GM12891 (cell line): Measurements from ENCODE around the gene COL1A1.

Source experiments
- DNase-seq: peaks from one replicate; pipeline ENCODE4 v3.0.0; 2011; ENCODE audit warnings: low spot score; ENCODE audit not compliant: insufficient read length
- FAIRE-seq: peaks from 2 replicates; lab custom pipeline; 2011; peaks lifted over from hg19 to GRCh38; lab: Jason Lieb, UNC
- PAX5 ChIP-seq: IDR thresholded peaks from 2 replicates; pipeline ENCODE4 v1.6.1; 2011; ENCODE audit warnings: low read length, moderate library complexity, mild to moderate bottlenecking; ENCODE audit not compliant: insufficient read depth, severe bottlenecking
- POLR2A ChIP-seq: IDR thresholded peaks from 2 replicates; pipeline ENCODE4 v1.6.1; 2011; ENCODE audit warnings: low read depth, low read length, control low read depth
- POLR2AphosphoS5 ChIP-seq: IDR thresholded peaks from 2 replicates; pipeline ENCODE4 v1.6.1; 2011; ENCODE audit warnings: low read depth, low read length, control low read depth
- POU2F2 ChIP-seq: IDR thresholded peaks from 2 replicates; pipeline ENCODE4 v1.6.1; 2011; ENCODE audit warnings: low read depth, mild to moderate bottlenecking, control low read depth, low read length, moderate library complexity
- SPI1 ChIP-seq: IDR thresholded peaks from 2 replicates; pipeline ENCODE4 v1.6.1; 2011; ENCODE audit warnings: low read depth, low read length, control low read depth
- TAF1 ChIP-seq: IDR thresholded peaks from 2 replicates; pipeline ENCODE4 v1.6.1; 2011; ENCODE audit warnings: low read depth, low read length, control low read depth

The COL1A1 gene

GRCh38 chr17:50172130-50172529 is 29.3 kb downstream of the COL1A1 start:
- TF ChIP-seq TAF1 = no peak
- no peak for TF ChIP-seq SPI1
- no peak for TF ChIP-seq POLR2A
- no peak for DNase-seq
- FAIRE-seq = no peak

DNA sequence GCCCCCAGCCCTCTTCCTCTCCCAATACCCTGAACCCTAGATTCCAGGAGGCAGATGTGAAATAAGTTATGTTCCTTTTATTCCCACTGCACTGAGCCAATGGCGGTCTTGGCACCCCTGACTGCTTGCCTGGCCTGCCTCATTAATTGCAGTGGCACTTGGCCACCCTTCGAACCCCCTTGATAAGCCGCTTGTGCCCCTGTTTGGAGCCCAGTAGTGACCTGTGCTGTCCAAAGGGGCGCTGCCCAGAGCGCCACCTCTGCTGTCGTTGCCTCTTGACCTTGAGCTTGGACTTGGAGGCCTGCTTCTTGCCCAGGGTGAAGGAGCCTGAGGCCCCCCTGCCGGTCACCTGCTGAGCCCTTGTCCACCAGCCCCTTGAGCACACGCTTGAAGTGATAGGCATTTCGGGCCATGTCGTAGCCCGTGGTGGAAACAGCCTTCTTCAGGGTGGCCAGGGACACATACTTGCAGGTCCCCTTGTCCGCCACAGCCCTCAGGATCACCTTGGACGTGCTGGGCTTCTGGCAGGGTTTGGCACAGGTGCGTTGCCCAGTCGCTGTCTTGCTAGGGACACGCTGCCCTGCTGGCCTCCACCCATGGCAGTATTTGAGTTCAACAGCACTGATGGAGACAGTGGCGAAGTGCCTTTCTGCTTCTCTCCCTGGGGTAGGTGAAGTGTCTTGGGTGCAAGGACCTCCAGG is 29.9 kb downstream of the COL1A1 start:
- TF ChIP-seq TAF1 (no peak), SPI1 (no peak), POLR2A (no peak), PAX5 (no peak), POLR2AphosphoS5 (no peak), POU2F2 (no peak)
- DNase-seq (no peak), FAIRE-seq (no peak)

GRCh38 chr17:50170662-50171370 is 30.6 kb downstream of the COL1A1 start:
- TF ChIP-seq SPI1 (no peak), PAX5 (no peak), POLR2AphosphoS5 (no peak), POU2F2 (no peak), TAF1 (no peak), POLR2A (no peak)
- no peak for DNase-seq
- FAIRE-seq = peak; percentile 95

- DNase-seq = no peak
- FAIRE-seq = no peak
- TF ChIP-seq TAF1 (no peak), POLR2AphosphoS5 (no peak), POU2F2 (no peak), PAX5 (no peak), POLR2A (no peak)
Measured at GRCh38 chr17:50169881-50170459, 31.5 kb downstream of the COL1A1 start.

DNA sequence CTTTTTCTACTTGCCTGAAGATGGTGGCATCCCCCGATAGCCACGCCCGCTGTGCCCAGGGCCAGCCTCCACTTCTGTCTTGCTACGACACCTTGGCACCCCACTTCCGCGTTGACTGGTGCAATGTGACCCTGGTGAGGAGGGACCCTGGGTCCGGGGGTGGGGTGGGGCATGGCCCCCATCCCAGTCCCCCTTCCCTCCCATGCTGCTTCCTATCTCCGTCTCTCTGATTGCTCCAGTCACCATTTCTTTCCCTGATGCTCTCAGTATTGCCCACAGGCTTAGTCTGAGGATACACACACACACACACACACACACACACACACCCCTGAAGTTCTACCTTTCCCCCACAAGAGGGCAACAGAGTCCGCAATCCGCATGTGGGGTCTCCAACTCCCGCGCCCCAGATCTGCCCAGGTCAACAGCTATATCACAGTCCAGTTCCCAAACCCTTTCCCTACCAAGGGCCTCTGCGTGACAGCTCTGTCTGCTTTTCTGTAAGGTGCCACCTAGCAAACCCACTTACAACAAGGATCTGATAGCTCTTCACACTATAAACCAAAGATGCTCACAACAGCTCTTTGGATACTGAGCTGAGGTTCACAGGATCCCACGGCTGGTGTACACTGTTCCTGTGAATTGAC is 32.2 kb downstream of the COL1A1 start:
- FAIRE-seq = peak; percentile 89
- no peak for DNase-seq
- no peak for TF ChIP-seq SPI1
- no peak for TF ChIP-seq PAX5
- no peak for TF ChIP-seq POLR2AphosphoS5
- TF ChIP-seq POU2F2 = no peak; the same call in 1 of the 2 replicates

- FAIRE-seq = no peak
Measured at GRCh38 chr17:50168319-50168718, 33.1 kb downstream of the COL1A1 start.

GRCh38 chr17:50167371-50167770 is 34.1 kb downstream of the COL1A1 start:
- FAIRE-seq = no peak
- no peak for DNase-seq
- TF ChIP-seq SPI1 (no peak), PAX5 (no peak), POLR2A (no peak), POLR2AphosphoS5 (no peak), TAF1 (no peak), POU2F2 (no peak)

More at GRCh38 chr17:50168319-50168718, 33.1 kb downstream of the COL1A1 start:
- TF ChIP-seq PAX5 (no peak), POLR2A (no peak), SPI1 (no peak), POU2F2 (no peak), POLR2AphosphoS5 (no peak), TAF1 (no peak)
- no peak for DNase-seq

- no peak for DNase-seq
- no peak for TF ChIP-seq POLR2A
- TF ChIP-seq PAX5 = no peak
- TF ChIP-seq SPI1 = no peak
- no peak for TF ChIP-seq POU2F2
- TF ChIP-seq TAF1 = no peak
- TF ChIP-seq POLR2AphosphoS5 = no peak
- FAIRE-seq = peak; percentile 31
Measured at GRCh38 chr17:50166518-50167181, 34.8 kb downstream of the COL1A1 start.

GRCh38 chr17:50165867-50166517 is 35.4 kb downstream of the COL1A1 start, which contains the start of gene SGCA:
TSS of gene SGCA (plus strand) at chr17:50166005. CDS start at chr17:50166041, 36 bp downstream.
- TF ChIP-seq TAF1 = no peak
- no peak for TF ChIP-seq POU2F2
- no peak for TF ChIP-seq SPI1
- no peak for TF ChIP-seq POLR2A
- TF ChIP-seq POLR2AphosphoS5 = no peak
- no peak for TF ChIP-seq PAX5
- FAIRE-seq = no peak
- no peak for DNase-seq
